Dermis microvascular lymphatic vessel endothelial cell (primary cell): ENCODE measurements around the gene CHTF18. TPM values are rescaled to one million over a fixed set of nuclear protein-coding genes. Genes with fewer than 3 reads are reported as not detected.
"Not testable (repeated sequence)": the region's sequence is repeated elsewhere in the genome, so short reads cannot be mapped to it uniquely, and the experiment has no call there.

Experiments
- DNase-seq, 2 donors: peaks; one replicate each; pipeline versions ENCODE4 v3.0.0 to v3.0.0-alpha.2; 2010; ENCODE audit warnings: low read depth in 2 of 2
- total RNA-seq: library from RNA; depleted of rRNA; stranded (reverse); fragments of >200 nt; gene quantifications from 2 replicates; pipeline ENCODE4 v1.2.1, GENCODE V29; 2014

CHTF18 gene
- total RNA-seq, 1 donor from 2014 or later, result 9.9 TPM

DNA sequence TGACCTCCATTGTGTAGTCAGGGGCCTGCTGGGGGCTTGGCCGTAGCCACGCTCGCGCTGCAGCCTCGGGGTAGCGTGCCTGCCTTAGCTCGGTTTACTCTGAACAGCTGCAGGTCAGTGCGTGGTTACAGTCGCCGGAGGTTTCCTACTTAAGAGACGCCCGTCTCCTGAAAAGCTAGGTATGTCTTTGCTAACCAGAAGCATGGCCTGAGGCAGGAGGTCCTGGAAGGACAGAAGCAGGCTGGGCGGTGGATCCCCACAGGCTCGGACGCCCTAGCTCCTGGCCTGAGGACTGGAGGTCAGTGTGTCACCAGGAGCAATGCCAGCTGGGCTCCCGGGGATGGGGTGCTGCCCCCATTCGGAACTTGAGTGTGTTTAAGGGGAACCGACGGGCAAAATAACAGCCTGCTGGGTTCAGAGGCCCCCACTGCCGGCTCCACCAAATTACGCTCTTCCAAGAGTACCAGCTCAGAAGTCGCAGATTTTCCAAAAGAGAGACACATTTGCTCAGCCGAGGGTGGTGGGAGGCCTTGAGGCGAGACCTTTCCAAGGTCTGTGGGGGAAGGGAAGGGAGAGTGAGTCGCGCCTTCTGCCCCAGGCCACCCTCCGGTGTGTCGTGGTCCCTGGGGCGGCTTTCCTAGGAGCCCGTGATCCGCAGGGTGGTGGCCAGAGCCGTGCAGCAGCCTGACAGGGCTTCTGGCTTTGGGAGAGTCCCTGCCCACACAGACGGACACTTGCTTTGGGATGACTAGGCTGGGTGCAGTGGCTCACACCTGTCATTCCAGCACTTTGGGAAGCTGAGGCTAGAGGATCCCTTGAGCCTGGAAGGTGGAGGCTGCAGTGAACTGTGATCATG, 16.0 kb downstream of the CHTF18 start:
- no peak for DNase-seq

DNA sequence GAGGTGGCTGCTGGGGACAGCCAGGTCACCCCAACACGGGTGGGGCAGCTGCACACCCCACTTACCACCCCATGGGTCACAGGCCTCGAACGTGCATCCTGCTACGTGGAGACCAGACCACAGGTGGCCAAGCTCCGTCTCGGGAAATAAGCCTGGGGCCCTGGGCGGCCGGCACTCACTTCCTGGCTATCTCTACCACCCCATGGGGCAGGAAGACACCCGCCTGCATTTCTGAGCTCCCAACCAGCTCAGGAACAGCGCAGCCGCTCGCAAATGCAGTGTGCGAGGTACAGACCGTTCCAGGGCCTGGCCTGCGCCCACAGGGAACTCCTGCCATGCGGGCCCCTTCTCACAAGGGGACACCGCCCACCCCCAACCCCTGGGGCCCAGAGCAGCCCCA, 17.1 kb downstream of the CHTF18 start:
- DNase-seq, result no peak

DNA sequence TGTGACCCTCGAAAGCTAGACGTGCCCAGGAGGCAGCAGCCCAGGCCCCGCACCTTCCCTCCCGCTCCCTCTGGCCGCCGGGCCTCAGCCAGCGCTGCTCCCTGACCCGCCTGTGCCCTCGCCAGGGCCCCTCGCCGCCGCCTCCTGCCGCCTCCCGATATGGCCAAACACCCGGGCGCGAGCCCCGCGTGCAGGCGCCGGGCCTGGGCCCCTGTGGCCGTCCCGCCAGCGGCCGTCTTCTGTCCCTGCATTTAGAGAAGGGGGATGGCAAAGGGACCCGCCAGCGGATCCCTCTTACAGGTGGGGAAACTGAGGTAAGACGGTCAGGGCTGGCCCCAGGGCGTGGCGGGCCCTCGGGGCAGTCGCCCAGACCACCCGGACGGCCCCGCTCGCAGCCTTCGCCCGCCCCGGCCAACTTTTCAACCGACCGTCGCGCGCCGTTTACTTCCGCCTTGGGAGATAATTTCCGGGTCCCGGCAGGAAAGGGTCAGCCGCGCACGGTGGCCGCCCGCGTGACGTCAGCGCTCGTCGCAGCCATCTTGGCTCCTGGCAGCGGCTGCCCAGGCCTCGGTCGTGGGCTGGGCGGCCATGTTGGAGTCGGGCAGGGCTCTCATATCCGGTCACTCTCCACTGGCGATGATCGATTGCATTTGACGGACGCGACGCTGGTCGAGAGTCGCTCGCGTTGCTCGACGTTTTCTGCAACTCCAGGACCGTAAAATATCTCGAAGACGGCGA, 19.1 kb downstream of the CHTF18 start:
- DNase-seq, result peak; percentile 81 to 94

DNA sequence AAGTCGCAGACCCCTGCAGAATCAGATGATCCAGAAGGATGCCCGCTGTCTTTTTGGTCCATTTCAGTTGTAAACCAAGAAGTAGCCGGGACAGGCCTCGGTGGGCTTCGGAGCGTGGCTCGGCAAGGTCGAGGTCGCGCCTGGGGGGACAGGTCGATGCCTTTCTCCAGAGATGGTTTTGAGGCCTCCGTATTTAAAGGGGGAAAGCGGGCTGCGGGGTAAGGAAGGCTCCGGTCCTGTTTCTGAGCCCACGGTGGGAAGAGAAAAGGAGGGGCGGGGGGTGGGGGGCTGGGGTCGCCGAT, 19.6 kb downstream of the CHTF18 start:
- no peak for DNase-seq

DNA sequence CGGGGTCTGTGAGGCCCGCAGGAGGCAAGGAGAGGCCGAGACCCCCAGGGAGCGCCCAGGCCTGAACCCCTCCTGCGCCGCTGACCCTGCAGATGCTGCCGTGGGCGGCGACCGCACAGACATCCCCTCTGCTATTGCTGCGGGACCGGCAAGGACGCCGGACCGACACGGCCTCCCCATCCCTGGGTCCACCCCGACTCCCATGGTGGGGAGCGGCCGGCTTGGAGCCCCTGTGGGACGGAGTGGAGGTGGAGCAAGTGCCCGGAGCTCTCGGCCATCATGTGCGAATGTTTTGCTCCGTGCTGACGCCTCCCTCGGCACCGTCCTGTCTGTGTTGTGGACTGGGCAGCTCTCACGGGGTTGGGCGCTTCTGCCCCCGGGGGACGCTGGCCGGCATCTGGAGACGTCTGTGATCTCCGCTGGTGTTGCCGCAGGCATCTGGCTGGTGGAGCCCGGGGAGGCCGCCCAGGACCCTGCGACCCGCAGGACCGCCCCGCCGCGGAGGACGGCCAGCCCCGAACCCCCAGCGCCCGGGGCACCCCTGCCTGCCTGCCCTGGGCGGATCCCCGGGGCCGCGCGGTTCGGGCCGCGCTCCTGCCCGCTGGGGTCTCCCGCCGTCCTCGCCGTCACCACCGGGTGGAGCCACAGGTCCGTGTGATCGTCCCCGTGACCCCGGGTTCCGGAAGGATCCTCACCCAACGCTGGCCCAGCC, 24.9 kb downstream of the CHTF18 start:
- DNase-seq, result peak in 1 of 2 donors; percentile 9

DNA sequence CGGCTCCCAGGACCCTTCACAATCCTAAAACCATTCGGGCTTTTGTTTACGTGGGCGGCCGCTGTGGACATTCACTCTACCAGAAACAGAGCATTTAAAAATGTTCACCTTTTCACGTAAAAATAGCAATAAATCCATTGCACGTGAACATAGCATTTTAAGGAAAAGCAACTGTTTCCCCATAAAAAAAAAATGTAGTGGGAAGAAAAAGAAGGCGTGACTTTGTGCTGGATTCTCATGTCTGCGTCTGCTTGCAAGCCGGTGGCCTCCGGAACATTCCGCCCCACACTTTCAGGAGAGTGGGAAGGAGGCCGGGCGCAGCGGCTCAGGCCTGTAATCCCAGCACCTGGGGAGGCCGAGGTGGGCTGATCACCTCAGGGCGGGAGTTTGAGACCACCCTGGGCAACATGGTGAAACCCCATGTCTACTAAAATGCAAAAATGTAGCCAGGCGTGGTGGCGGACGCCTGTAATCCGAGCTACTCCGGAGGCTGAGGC, 25.5 kb downstream of the CHTF18 start:
- no peak for DNase-seq

DNA sequence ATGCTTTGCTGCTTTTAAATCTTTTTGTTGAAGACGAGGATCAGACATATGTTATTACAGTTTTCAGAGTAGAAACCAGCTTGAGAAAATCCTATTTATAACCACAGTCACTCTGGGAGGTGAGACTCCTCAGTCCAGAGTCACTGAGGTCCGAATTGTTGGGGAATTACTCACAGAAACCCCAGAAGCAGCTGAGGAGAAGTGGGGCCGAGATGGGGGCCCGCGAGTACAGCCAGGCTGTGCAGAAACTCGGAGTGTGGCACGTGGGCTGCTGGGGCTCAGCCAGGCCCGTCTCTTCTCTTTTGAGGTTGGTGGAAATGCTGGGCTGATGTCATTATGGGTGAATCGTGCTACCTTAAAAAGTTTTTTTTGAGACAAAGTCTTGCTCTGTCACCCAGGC, 26.6 kb downstream of the CHTF18 start:
- DNase-seq, result no peak

DNA sequence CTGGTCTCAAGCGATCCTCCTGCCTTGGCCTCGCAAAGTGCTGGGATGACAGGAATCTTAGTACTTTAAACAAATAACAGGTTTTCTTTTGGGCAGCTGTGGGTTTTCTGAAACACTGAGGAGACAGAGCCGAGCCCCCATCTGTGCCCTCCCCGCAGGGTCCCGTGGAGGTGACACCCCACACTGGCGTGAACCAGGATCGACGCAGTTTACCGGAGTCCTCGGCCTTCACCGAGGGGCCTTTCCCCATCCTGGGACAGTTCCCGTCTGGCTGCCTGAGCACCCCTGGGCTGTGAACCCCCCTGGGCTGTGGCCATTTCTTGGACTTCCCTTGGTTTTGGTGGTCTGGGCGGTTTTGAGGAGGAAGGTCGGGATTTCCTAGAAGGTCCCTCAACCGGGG, 27.4 kb downstream of the CHTF18 start:
- DNase-seq, result no peak

DNA sequence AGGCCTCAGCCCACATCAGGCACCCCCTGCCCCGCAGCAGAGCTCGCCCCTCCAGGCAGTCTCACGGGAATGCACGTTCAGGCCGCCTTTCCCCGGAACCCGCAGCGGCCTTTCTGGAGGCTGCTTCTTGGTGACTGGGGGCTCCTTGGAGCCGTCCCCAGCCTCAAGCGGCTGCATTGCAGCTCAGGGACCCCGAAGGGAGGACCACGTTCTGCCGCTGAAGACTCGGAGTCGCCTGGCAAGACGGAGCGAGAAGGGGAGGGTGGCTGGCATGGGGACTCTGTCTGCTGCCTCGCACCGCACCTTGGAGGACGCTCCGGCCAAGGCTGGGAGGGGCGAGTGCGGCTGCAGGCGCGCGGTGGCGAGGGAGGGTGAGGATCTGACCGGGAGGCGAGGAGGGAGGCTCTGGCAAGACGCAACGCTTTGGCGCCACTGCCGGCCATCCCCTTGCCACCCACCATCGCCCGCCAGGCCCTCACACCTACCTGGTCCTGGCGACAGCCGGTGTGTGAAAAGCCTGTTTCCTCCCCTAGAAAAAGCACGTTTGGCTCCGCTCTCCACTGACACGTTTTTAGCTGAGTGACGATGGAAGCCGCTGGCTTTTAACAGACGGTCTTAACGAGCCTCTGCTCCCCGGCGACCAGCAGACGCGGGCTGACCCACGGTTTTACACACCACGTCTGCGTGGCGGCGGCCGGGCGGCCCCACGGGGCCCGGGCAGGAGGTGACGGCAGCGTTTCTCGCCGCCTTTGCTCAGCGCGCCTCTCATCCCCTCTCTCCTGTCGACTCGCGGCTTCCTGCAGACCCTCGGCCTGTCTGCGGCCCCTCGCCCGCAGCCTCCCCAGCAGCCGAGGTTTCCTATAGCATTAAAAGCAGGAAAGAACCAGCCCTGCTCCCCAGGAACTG, 28.8 kb downstream of the CHTF18 start:
- DNase-seq, result no peak

DNA sequence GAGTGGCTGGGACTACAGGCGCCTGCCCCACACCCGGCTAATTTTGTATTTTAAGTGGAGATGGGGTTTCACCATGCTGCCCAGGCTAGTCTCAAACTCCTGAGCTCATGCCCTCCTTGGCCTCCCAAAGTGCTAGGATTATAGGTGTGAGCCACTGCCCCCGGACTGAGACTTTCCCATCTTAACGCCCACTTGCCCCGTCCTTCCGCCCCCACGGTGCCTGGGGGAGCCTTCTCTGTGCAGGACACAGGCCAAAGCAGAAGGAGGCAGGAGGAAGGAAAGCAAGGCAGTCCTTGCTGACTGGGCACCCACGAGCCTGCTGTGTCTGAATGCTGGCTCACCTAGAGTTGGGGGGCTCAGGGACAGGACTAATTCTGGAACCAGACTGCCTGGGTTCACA, 29.7 kb downstream of the CHTF18 start:
- no peak for DNase-seq

DNA sequence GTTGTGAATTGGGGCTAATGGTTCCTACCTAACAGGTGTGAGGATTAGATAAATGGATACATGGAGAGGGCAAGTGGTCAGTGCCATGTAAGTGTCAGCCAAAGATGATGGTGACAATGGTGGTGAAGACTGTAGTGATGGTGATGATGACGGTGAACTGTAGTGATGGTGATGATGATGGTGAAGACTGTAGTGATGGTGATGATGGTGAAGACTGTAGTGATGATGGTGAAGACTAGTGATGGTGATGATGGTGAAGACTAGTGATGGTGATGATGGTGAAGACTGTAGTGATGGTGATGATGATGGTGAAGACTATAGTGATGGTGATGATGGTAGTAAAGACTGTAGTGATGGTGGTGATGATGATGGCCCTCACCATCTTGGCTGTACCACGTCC, 30.2 kb downstream of the CHTF18 start:
- no peak for DNase-seq

DNA sequence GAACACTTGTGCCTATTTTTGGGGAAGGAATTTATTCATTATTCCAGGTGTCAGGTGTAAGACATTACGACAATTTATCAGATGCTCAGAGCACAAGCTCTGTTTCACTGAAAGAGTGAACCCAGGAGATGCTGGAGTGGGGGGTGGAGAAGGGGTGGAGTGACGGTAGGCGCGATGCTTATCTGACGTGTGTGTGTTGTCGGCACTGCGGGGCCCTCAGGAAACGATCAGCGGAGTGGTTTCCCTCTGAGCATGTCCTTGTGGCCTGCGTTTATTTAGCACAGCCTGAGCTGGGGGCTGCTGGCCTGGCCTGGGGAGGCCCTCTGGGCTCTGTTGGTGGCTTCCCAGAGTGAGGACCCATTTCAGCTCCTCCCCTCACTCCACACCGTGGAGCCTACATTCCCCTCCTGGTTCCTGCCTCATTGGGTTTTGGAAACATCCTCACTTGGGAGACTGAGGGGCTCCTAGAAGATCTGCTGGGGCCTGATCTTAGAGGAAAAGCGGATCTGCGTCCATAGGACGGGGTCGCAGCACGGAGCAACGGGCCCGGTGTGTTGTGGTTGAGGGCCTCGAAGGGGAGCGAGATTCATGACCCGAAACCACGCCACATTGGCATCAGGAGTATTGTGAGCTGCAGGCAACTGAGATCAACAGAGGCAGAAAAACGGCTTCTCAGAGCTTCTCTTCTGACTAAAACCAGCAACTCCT, 31.1 kb downstream of the CHTF18 start:
- no peak for DNase-seq

DNA sequence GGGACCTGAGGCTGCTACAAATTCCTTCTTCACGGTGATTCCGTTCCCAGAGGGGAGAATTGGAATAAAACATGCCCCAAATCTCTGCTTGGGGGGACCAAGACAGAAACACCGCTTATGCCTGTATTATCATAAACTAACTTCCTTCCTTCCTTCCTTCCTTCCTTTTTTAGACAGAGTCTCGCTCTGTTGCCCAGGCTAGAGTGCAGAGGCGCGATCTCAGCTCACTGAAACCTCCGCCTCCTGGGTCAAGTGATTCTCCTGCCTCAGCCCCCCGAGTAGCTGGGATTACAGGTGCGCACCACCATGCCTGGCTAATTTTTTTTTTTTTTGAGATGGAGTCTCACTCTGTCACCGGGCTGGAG, 31.6 kb downstream of the CHTF18 start:
- not testable (repeated sequence) for DNase-seq

DNA sequence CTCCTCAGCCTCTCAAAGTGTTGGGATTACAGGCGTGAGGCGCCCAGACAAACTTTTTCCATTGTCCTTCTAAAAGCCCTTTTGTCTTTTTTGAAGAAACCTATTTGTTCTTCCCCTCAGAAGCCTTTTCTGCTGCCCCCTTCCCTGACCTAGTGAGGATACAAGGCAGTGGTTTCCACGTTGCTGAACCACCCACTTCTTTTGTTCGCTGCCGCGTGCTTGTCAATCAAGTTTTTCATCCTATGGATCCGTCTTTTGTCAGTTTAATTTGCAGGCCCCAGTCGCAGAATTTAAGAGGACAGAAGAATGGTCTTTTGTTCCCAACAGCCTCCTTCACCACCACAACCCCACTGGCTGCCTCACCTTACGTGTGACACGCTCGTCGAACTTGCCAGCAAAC, 32.3 kb downstream of the CHTF18 start:
- no peak for DNase-seq

DNA sequence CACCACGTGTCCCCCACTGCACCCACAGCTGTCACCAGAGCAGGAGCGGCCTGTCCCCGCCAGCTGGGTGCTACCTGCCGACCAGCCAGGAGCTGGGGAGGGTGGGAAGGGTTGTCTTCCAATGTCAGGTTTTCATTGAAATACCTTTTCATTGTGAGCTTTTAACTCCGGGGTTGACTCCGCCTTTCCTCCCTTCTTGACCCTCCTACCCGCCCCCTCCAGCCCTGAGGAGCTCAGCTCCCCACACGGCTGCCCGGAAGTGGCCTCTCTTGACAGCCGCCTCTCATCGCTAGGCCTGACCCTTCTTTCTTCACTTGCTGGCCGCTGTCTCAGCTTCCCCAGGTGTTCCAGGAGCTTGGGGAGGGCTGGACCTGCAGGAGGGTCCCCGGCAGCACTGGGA, 33.3 kb downstream of the CHTF18 start:
- no peak for DNase-seq

DNA sequence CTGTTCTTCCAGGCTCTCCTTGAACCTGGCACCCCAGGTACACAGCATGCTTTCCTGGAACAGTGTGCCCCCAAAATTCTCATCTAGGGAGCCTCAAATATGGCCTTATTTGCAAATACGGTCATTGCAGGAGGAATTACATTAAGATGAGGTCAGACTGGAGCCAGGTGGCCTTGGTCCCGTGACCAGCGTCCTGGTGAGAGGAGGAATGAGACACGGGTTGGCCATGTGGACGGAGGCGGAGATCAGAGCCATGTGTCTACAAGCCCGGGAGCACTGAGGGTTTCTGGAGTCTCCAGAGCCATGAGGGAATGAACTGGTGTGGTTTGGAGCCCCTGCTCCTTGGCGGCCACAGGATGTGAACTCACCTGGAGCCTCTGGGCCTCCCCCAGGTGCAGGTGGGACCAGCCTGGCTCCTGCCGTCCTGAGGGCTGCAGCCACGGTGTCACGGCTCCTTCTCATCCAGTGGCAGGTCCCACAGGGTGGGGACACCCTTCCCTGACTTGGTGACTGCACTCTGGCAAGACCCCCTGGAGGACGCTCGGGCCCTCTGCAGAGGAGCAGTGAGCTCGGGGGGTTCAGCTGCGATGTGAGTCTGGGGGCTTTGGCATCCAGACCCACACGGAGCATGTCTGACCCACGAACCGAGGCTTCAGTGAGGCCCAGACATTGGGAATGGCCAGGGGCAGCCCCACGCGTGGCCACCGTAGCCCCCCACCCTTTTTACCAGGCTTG, 33.9 kb downstream of the CHTF18 start:
- DNase-seq, result no peak

DNA sequence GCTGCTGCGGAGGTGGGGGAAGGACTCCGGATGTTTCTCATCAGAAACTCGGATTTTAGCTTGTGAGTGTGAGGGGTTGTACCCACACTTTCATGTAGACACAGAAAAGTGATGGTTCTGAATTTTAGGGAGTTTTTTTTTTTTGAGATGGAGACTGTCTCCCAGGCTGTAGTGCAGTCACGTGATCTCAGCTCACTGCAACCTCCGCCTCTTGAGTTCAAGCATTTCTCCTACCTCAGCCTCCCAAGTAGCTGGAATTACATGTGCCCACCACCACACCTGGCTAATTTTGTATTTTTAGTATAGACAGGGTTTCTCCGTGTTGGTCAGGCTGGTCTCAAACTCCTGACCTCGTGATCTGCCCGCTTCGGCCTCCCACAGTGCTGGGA, 34.5 kb downstream of the CHTF18 start:
- no peak for DNase-seq

DNA sequence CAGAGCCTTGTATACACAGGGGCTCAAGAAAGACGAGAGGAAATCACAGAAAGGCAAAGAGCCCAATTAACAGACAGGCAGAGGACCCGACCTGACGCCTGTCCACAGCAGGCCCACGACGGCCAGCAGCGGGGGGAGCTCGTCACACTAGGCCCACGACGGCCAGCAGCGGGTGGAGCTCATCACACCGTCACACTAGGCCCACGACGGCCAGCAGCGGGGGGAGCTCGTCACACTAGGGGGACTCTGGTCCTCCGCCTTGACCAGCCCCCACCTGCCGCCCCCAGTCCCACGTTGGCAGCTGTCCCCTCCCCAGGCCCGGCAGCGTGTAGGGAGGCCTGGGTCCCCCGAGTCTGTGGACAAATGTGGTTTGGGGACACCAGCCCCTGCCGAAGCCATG, 35.8 kb downstream of the CHTF18 start:
- no peak for DNase-seq

DNA sequence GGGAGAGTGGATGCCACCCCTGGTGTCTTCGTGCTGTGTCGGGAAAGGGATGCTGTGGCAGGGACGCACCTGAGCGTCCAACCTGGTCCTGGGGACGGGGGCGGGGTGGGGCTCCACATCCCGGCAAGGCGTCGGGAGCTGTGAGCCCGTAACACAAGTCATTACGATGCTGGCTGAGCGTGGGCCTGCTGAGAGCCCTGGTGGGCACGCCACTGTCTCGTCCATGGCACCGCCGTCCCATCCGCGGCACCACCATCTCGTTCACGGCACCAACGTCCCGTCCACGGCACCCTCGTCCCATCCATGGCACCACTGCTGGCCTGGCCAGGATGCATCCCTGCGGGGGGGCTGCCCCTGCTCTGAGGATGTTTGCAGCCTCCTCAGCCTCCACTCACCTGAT, 36.2 kb downstream of the CHTF18 start:
- DNase-seq, result no peak
